Activated T-cell treated with anti-CD3 and anti-CD28 coated beads, Interleukin-2, amount 50 U/mL, for 72 hours (primary cell): Measurements from ENCODE around the gene ERP27. TPM values are rescaled to one million over a fixed set of nuclear protein-coding genes. Genes with fewer than 3 reads are reported as not detected.
A peak's percentile ranks its signal among the peaks of the same experiment; 100 is the strongest.

Experiments
- ATAC-seq, 2 donors: fragments of 150-1000 bp; cut with Tn5 transposase; replicated peaks in 1 of 2; 2 replicates each; pipeline ENCODE4 v1.10.0; 2021; ENCODE audit warnings: moderate library complexity in 2 of 2, mild to moderate bottlenecking in 1 of 2
- DNase-seq, 2 donors: peaks; one replicate each; pipeline ENCODE4 v3.0.0; 2021 to 2022; ENCODE audit warnings: mixed read lengths in 1 of 2
- H3K27ac Mint-ChIP-seq: one replicate; pipeline ENCODE4 v1.8.0; 2022; ENCODE audit warnings: mild to moderate bottlenecking, moderate library complexity, mixed read lengths
- H3K27me3 Mint-ChIP-seq: one replicate; pipeline ENCODE4 v1.8.0; 2022; ENCODE audit warnings: low read depth, mixed read lengths
- H3K36me3 Mint-ChIP-seq, 2 donors: one replicate each; pipeline ENCODE4 v1.8.0; 2022; ENCODE audit warnings: mixed read lengths in 2 of 2, mild to moderate bottlenecking in 1 of 2; ENCODE audit not compliant: insufficient read depth in 2 of 2
- H3K4me1 Mint-ChIP-seq: one replicate; pipeline ENCODE4 v1.8.0; 2022; ENCODE audit warnings: low read depth, mixed read lengths
- H3K4me3 Mint-ChIP-seq, 2 donors: one replicate each; pipeline ENCODE4 v1.8.0; 2022; ENCODE audit warnings: mild to moderate bottlenecking in 2 of 2, mixed read lengths in 2 of 2, moderate library complexity in 2 of 2
- H3K9me3 Mint-ChIP-seq, 2 donors: one replicate each; pipeline ENCODE4 v1.8.0; 2022; ENCODE audit warnings: mixed read lengths in 2 of 2
- total RNA-seq, 2 donors: library from RNA; stranded (reverse); gene quantifications; one replicate each; pipeline ENCODE4 v1.2.3, GENCODE V29; 2022

ERP27 gene
- total RNA-seq, 2 donors from 2014 or later, result 3.8 to 4.0 TPM

DNA sequence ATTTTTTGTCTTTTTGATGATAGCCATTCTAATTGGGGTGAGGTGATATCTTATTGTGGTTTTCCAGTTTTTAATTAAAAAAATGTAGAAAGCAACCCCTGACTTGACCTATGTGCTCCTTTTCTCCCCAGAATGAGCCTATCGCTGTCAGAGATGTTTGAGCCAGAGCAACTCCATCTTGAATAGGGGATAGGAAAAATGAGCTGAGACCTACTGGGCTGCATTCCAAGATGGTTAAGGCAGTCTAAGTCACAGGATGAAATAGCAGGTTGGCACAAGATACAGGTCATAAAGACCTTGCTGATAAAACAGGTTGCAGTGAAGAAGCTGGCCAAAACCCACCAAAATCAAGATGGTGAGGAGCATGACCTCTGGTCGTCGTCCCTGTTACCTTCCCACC lies 13.8 kb downstream of the ERP27 start:
- H3K27me3 Mint-ChIP-seq, result no peaks in the 10 kb centered on the region
- no peaks in the 10 kb centered on the region for H3K9me3 Mint-ChIP-seq
- no peak for ATAC-seq

DNA sequence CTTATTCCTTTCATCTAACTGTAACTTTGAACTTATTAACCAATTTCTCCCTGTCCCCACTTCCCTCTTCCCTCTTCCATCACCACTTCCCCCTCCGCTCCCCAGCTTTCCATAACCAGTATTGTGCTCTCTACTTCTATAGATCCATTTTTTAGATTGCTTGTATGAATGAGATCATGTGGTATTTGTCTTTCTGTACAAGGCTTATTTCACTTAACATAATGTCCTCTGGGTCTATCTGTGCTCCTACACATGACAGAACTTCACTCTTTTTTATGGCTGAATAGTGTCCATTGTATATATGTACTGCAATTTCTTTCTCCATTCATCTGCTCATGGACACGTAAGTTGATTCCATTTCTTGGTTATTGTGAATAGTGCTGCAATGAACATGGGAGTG lies 14.4 kb downstream of the ERP27 start:
- Mint-ChIP-seq H3K4me1 (peaks cover 19% of the 10 kb centered on the region), H3K4me3 (no peak overlapping the region), H3K36me3 (peaks cover 2 to 10% of the 10 kb centered on the region in 2 donors), H3K27ac (no peak overlapping the region), H3K9me3 (no peaks in the 10 kb centered on the region), H3K27me3 (no peaks in the 10 kb centered on the region)
- ATAC-seq (no peak), DNase-seq (no peak)

More for the DNA sequence above, 13.8 kb downstream of the ERP27 start:
- Mint-ChIP-seq H3K27ac (no peak overlapping the region), H3K4me1 (peaks cover 18% of the 10 kb centered on the region), H3K36me3 (peaks cover 2 to 10% of the 10 kb centered on the region in 2 donors), H3K4me3 (no peak overlapping the region)
- DNase-seq, result no peak

DNA sequence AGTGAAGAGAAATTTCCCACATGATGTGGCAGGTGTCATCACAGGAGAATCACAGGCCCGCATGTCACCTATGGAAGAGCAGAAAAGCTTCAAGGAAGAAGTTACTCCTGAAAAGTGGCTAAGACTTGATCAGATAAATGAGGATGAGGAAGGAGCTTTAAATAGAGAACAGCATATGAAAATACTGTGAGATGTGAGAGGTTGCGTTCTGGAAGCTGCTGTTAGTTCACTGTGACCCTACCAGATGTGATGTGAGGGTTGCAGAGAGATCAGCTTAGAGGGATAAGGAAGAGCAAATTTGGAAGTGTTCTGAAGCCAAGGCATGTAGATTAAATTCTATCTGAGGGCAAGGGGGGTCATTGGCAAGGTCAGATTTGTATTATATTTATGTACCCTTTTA lies 17.1 kb downstream of the ERP27 start:
- Mint-ChIP-seq H3K27ac (peak overlapping the region; percentile 27), H3K36me3 (peaks cover 4 to 19% of the 10 kb centered on the region in 2 donors), H3K9me3 (no peaks in the 10 kb centered on the region), H3K4me1 (peaks cover 24% of the 10 kb centered on the region), H3K27me3 (no peaks in the 10 kb centered on the region), H3K4me3 (peak overlapping the region in 1 of 2 donors; percentile 33)
- no peak for ATAC-seq
- no peak for DNase-seq

DNA sequence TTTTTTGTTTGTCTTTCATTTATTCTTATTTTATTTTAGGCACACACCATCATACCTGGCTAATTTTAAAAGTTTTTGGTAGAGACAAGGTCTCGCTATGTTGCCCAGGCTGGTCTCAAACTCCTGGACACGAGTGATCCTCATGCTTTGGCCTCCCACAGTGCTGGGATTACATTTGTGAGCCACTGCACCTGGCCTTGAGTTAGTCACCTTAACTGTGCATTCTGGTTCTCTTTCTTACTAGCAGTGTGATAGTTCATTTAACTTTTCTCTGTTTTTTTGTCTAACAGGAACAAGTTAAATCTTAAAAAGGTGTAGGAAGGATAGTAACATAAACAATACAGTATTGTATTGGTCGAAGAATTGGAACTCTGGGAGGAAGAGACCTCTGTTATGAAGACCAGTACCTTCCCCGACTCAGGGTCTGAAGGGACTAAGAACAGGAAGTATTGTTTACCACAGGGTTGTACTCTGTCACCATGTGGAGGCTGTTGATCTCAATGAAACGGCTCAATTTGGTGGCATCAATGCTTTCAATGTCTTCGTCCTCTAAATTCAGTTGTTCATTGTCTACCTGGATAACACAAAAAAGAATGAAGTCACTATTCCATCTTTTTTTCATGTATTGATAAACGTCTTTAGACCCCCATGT lies 17.7 kb downstream of the ERP27 start:
- H3K4me1 Mint-ChIP-seq, result peaks cover 24% of the 10 kb centered on the region
- peak in 1 of 2 donors; percentile 6 for DNase-seq
- H3K4me3 Mint-ChIP-seq, result peak overlapping the region in 1 of 2 donors; percentile 33

DNA sequence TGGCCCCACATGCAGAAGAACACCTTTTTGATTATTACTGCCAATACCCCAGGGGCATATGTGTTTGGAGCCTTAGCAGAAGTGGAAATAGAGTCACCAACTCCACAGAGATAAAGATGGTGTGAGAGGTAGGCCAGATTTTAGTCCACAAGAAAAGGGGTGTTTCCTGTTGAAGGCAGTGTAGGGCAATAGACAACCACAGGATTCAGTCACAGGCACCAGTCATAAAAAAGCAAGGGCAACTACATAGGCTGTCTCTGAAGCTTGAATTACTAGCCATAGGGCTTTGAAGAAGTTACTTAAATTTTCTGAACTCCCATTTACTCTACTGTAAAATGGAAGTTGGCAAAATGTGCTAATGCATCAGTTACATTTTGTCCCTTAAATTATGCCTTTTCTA lies 18.9 kb downstream of the ERP27 start:
- Mint-ChIP-seq H3K4me3 (no peak overlapping the region), H3K9me3 (no peaks in the 10 kb centered on the region), H3K27me3 (no peaks in the 10 kb centered on the region), H3K27ac (no peak overlapping the region), H3K4me1 (peaks cover 36% of the 10 kb centered on the region), H3K36me3 (peaks cover 4 to 19% of the 10 kb centered on the region in 2 donors)
- DNase-seq (no peak), ATAC-seq (peak in 1 of 2 donors; percentile 42)

More for the DNA sequence above, 17.7 kb downstream of the ERP27 start:
- H3K27me3 Mint-ChIP-seq, result no peaks in the 10 kb centered on the region
- peaks cover 4 to 19% of the 10 kb centered on the region in 2 donors for H3K36me3 Mint-ChIP-seq
- ATAC-seq, result peak; percentile 79 to 84
- no peaks in the 10 kb centered on the region for H3K9me3 Mint-ChIP-seq
- H3K27ac Mint-ChIP-seq, result peak overlapping the region; percentile 27

DNA sequence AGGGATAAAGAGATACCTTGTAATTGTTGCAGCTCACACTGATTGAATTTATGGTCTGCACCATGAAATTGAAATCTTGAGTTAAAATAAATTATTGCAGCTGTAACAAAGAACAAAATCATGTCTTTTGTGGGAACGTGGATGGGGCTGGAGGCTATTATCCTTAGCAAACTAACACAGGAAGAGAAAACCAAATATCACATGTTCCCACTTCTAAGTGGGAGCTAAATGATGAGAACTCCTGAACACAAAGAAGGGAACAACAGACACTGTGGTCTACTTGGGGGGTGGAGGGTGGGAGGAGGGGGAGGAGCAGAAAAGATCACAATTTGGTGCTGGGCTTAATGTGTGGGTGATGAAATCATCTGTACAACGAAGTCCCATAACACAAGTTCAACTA lies 22.6 kb downstream of the ERP27 start:
- H3K27ac Mint-ChIP-seq, result no peak overlapping the region
- no peak overlapping the region for H3K4me3 Mint-ChIP-seq
- H3K9me3 Mint-ChIP-seq, result no peaks in the 10 kb centered on the region
- H3K4me1 Mint-ChIP-seq, result peaks cover 42% of the 10 kb centered on the region
- H3K36me3 Mint-ChIP-seq, result peaks cover 9 to 20% of the 10 kb centered on the region in 2 donors
- DNase-seq (no peak), ATAC-seq (no peak)
- no peaks in the 10 kb centered on the region for H3K27me3 Mint-ChIP-seq

DNA sequence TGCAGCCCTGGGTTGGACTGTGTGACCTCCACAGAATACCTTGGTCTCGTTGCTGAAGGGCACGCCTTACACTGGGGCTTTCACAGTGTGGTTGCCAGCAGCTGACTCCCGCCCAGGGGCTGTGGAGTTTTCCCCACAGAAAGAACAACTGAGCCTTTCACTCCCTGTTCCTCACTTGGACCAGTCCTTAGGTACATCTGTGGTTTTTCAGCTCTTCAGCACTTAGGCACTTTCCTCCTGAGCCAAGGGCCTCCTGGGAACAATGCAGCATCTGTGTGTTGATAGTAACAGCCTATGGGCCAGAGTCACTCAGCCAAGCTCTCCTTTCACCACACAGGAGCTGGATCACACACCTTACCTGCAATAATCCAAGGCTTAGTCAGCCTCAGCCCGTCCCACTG lies 25.0 kb downstream of the ERP27 start:
- H3K27ac Mint-ChIP-seq, result no peak overlapping the region

DNA sequence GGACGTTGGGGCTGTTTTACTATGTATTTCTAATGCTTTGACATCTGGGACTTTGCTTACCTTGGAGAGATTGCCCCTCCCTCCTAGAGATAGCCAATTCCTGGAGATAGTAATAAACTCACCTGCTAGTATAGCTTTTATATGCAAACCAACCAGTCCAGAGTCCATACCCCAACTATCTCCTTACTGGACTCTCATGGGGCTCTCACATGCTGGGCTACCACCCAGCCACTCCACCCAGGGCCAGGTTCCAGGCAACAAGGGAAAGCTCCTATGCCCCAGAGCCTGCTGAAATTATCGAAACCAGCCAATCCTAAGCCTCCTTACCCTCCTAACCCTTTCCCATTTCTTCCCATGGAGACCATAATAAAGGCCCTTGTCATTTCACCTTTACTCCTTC lies 27.2 kb downstream of the ERP27 start:
- H3K9me3 Mint-ChIP-seq, result peaks cover 0 to 5% of the 10 kb centered on the region in 2 donors
- H3K27me3 Mint-ChIP-seq, result no peaks in the 10 kb centered on the region
- peak overlapping the region; percentile 80 for H3K27ac Mint-ChIP-seq
- H3K4me1 Mint-ChIP-seq, result peaks cover 58% of the 10 kb centered on the region
- DNase-seq, result no peak
- no peak for ATAC-seq
- peak overlapping the region; percentile 73 to 84 for H3K4me3 Mint-ChIP-seq
- H3K36me3 Mint-ChIP-seq, result peaks cover 12 to 16% of the 10 kb centered on the region in 2 donors

More for the DNA sequence above, 25.0 kb downstream of the ERP27 start:
- peaks cover 0 to under 1% of the 10 kb centered on the region in 2 donors for H3K9me3 Mint-ChIP-seq
- DNase-seq (no peak), ATAC-seq (no peak)
- peaks cover 10 to 15% of the 10 kb centered on the region in 2 donors for H3K36me3 Mint-ChIP-seq
- no peaks in the 10 kb centered on the region for H3K27me3 Mint-ChIP-seq
- H3K4me3 Mint-ChIP-seq, result no peak overlapping the region
- peaks cover 48% of the 10 kb centered on the region for H3K4me1 Mint-ChIP-seq

DNA sequence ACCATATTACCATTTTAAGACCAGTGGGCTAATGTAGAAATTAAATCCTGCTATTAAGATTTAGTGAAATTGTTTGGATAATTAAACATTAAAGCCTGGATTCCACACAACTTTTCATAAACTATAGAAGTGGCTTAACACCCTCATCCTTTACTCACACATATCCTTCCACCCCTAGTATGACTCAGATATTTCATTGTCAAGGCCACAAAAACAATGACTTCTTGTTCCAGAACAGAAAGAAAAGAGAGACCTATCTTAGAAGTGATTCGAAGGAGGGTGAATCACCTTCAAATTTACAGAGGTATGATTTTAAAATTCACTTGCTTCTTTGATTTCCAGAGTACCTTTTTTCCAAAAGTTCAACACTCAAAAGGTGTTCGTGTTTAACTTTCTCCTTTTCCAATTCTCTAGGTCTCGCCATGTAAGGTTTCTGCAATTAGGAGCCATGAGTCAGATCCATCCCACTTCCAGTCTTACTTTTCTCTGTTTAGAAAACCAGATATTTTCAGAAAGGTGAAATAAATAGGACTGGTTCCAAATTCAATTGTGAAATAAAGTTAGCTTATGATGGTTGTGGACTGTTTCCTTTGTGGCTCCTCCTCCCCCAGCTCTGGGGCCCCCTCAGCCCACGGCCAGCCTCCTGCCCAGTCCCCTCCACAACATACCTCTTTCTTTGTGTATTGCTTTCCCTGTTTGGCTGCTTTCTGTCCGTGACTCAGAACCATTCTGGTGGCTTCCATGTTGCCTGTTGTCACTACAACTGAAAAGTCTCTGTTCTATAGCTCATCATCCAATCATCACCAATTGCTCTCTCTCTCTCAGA lies 28.0 kb downstream of the ERP27 start:
- ATAC-seq (peak; percentile 86 to 89), DNase-seq (peak; percentile 62 to 64)
- peaks cover 0 to 7% of the 10 kb centered on the region in 2 donors for H3K9me3 Mint-ChIP-seq
- peak overlapping the region; percentile 73 to 84 for H3K4me3 Mint-ChIP-seq
- peaks cover 56% of the 10 kb centered on the region for H3K4me1 Mint-ChIP-seq
- H3K27ac Mint-ChIP-seq, result peak overlapping the region; percentile 80
- no peaks in the 10 kb centered on the region for H3K27me3 Mint-ChIP-seq
- peaks cover 12 to 16% of the 10 kb centered on the region in 2 donors for H3K36me3 Mint-ChIP-seq

DNA sequence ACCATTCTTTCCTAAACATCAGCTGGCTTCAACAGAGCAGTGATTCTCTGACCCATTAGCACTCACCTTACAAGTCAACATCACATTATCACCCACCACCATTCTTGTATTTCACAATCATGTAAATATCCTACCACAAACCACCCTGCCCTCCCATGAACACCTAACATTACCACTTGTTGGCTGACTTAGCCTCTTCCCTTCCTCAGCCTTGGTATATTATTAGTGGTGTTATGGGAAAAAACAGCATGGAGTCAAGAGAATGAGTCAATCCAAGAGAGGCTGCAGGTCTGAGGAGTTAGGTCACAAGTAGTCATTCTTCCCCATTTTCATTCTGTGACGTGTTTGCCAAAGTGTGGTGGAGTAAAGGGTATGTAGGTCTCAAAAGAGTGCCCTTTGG lies 30.4 kb downstream of the ERP27 start:
- Mint-ChIP-seq H3K4me1 (peaks cover 59% of the 10 kb centered on the region), H3K27ac (no peak overlapping the region), H3K27me3 (no peaks in the 10 kb centered on the region), H3K9me3 (peaks cover 0 to 7% of the 10 kb centered on the region in 2 donors), H3K4me3 (peak overlapping the region; percentile 15 to 33), H3K36me3 (peaks cover 7 to 10% of the 10 kb centered on the region in 2 donors)
- ATAC-seq, result peak; percentile 10 to 25
- DNase-seq, result no peak

DNA sequence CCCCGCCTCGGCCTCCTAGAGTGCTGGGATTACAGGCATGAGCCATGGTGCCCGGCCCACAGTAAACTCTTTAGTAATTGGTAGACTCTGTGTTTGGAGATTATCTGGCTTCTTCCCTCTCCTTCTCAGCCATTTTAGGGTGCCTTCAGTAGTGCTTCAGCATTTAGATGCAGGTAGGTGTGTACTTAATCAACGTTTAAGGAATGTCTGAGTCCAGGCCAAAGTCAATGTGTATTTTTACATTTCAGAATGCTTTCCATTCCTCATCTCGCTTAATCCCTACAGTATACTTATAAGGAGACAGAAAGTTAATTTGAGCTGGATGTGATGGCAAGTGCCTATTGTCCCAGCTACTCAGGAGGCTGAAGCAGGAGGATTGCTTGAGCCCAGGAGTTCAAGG lies 32.2 kb downstream of the ERP27 start:
- H3K27ac Mint-ChIP-seq, result no peak overlapping the region
- DNase-seq, result no peak

DNA sequence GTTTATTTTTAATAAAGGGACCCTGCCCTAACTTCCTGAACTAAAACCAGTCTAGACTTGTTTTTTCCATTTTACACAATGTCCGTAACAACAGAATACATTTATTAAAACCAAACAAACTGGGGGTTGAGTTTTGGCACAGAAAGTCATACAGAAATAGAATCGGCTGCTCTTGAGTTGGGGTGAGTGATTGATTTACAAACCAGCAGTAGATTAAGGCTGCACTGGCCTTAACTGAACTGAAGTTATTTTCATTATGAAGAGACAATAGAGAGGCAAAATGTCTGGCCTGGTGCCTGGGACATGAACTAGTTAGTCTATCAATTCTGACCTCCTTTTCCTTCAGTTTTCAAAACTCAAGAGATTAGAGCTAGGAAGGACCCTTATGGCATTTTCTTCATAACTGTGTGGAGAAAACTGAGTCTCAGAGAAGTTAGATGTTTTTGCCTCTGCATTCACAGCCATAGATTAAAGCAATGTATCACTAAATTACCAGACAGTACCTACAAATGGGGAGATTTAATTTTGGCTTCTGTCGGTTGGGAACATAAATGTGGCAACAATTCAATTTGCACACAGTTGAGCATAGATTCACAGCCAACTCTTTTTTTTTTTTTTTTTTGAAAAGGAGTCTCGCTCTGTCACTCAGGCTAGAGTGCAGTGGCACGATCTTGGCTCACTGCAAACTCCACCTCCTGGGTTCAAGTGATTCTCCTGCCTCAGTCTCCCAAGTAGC lies 32.9 kb downstream of the ERP27 start:
- DNase-seq (no peak), ATAC-seq (no peak)
- peaks cover 5 to 10% of the 10 kb centered on the region in 2 donors for H3K36me3 Mint-ChIP-seq
- H3K9me3 Mint-ChIP-seq, result peaks cover 0 to 7% of the 10 kb centered on the region in 2 donors
- no peak overlapping the region for H3K4me3 Mint-ChIP-seq
- peaks cover 54% of the 10 kb centered on the region for H3K4me1 Mint-ChIP-seq
- H3K27me3 Mint-ChIP-seq, result no peaks in the 10 kb centered on the region
- no peak overlapping the region for H3K27ac Mint-ChIP-seq

More for the DNA sequence above, 32.2 kb downstream of the ERP27 start:
- no peak overlapping the region for H3K4me3 Mint-ChIP-seq
- H3K9me3 Mint-ChIP-seq, result peaks cover 0 to 7% of the 10 kb centered on the region in 2 donors
- H3K4me1 Mint-ChIP-seq, result peaks cover 61% of the 10 kb centered on the region
- H3K27me3 Mint-ChIP-seq, result no peaks in the 10 kb centered on the region
- H3K36me3 Mint-ChIP-seq, result peaks cover 5 to 10% of the 10 kb centered on the region in 2 donors
- ATAC-seq, result no peak

DNA sequence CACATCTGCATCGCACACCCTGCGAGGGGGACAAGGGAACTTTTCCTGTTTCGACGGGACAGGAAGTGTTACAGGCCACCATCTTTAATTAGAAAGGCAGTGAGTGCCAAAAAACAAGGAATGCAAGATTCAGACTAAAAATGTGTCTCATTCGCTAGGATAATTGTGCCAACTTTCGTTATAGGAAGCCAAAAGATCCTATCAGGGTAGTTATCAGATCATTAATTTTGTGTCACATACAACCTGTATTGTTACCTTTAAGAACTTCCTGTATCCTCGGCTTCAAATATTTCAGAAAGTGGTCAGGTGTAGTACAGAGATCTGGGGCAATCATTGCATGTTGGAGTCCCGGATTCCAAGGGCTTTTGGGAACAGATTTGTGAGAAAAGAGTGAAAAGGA lies 33.5 kb downstream of the ERP27 start:
- DNase-seq, result no peak
- peaks cover 48% of the 10 kb centered on the region for H3K4me1 Mint-ChIP-seq
- no peak for ATAC-seq
- H3K27ac Mint-ChIP-seq, result no peak overlapping the region
- H3K9me3 Mint-ChIP-seq, result peaks cover 0 to 7% of the 10 kb centered on the region in 2 donors
- no peak overlapping the region for H3K4me3 Mint-ChIP-seq
- H3K27me3 Mint-ChIP-seq, result no peaks in the 10 kb centered on the region
- peaks cover 2 to 10% of the 10 kb centered on the region in 2 donors for H3K36me3 Mint-ChIP-seq
